K562 (cell line): ENCODE measurements around the gene ASPHD1. TPM values are rescaled to one million over a fixed set of nuclear protein-coding genes. Genes with fewer than 3 reads are reported as not detected.

Experiments
- CCNT2 ChIP-seq: IDR thresholded peaks from 2 replicates; pipeline ENCODE4 v1.6.1; 2011; ENCODE audit warnings: borderline replicate concordance, low read depth, mild to moderate bottlenecking, moderate library complexity, mixed read lengths, low read length; ENCODE audit not compliant: insufficient read length; ENCODE audit errors: extremely low read depth
- E2F3 ChIP-seq: fragments of 250-450 bp; sonication (Bioruptor Pico); IDR thresholded peaks from 2 replicates; pipeline ENCODE4 v1.4.0; 2020; ENCODE audit warnings: mild to moderate bottlenecking
- HCFC1 ChIP-seq: IDR thresholded peaks from 2 replicates; pipeline ENCODE4 v1.6.1; 2012; ENCODE audit warnings: low read depth, low read length, improper control_type of control experiment
- HNRNPK ChIP-seq: fragments of 200-400 bp; formaldehyde crosslinking; IDR thresholded peaks from one replicate; pipeline ENCODE4 v1.6.1; 2018; ENCODE audit warnings: mild to moderate bottlenecking, low read depth, low read length; ENCODE audit not compliant: poor library complexity, severe bottlenecking
- JUND ChIP-seq, 2 experiments: IDR thresholded peaks; 2 replicates in 1 of 2; 3 replicates in 1 of 2; pipeline ENCODE4 v1.6.1; 2011; ENCODE audit warnings: borderline replicate concordance in 2 of 2, low read depth in 2 of 2, low read length in 2 of 2, improper control_type of control experiment in 1 of 2, missing biosample characterization in 1 of 2, missing genetic modification characterization in 1 of 2, missing genetic modification reagents in 1 of 2
- RBM22 ChIP-seq: fragments of 200-400 bp; formaldehyde crosslinking; IDR thresholded peaks from 2 replicates; pipeline ENCODE4 v1.6.1; 2018; ENCODE audit warnings: low read length, low read depth; ENCODE audit not compliant: poor library complexity, severe bottlenecking
- SRF ChIP-seq, 2 experiments: fragments of 250-450, 450-650 bp in 1 of 2; sonication (Bioruptor Pico) in 1 of 2; sonication (generic) in 1 of 2; formaldehyde crosslinking; IDR thresholded peaks; 2 replicates each; pipeline versions ENCODE4 v1.5.0 to v1.5.1; 2020 to 2022; ENCODE audit warnings: mild to moderate bottlenecking in 1 of 2, missing genetic modification reagents in 1 of 2
- TCF3 ChIP-seq: sonication (generic); formaldehyde crosslinking; IDR thresholded peaks from 2 replicates; pipeline ENCODE4 v1.4.0; 2020; ENCODE audit warnings: mild to moderate bottlenecking, missing genetic modification reagents
- ZFP30 ChIP-seq: fragments of 250-450 bp; sonication (Bioruptor Pico); IDR thresholded peaks from 2 replicates; pipeline ENCODE4 v1.8.0; 2022; ENCODE audit warnings: moderate library complexity, mild to moderate bottlenecking, inconsistent platforms, borderline replicate concordance
- ZMIZ1 ChIP-seq, 2 experiments: fragments of 150-350 bp in 1 of 2; IDR thresholded peaks; 2 replicates each; pipeline ENCODE4 v1.6.1; 2012 to 2016; ENCODE audit warnings: low read depth in 2 of 2, low read length in 2 of 2, mild to moderate bottlenecking in 1 of 2, moderate library complexity in 1 of 2
- polyA plus RNA-seq, 8 experiments: library from polyadenylated mRNA; depleted of rRNA in 4 of 8; stranded (reverse) in 5 of 8; unstranded in 3 of 8; fragments of >200 nt; fragmentation: Nextera tagmentation in 2 of 8; fragmentation: Illumina TruSeq in 1 of 8; extraction: Ambion mirVana in 2 of 8; extraction: Trizol in 1 of 8; gene quantifications; 2 replicates each; pipeline versions ENCODE4 v1.2.1 to v1.2.3, GENCODE V29; 2011 to 2014; ENCODE audit warnings: inconsistent platforms in 1 of 8, missing spikeins in 1 of 8
- total RNA-seq, 7 experiments: library from RNA; depleted of rRNA in 6 of 7; stranded (reverse); fragments of >200 nt in 6 of 7; fragmentation: Illumina TruSeq in 2 of 7; extraction: Trizol in 2 of 7; gene quantifications; 2 replicates each; pipeline versions ENCODE4 v1.2.1 to v1.2.3, GENCODE V29; 2011 to 2021; ENCODE audit warnings: low replicate concordance in 1 of 7
- TF ChIP-seq, protein P1 (sequence below): sonication (generic); formaldehyde crosslinking; IDR thresholded peaks from 2 replicates; pipeline ENCODE4 v1.8.1; 2023; ENCODE audit warnings: mild to moderate bottlenecking, missing genetic modification reagents, moderate library complexity
- TF ChIP-seq, protein P2 (sequence below): fragments of 250-450 bp; sonication (Bioruptor Pico); IDR thresholded peaks from 2 replicates; pipeline ENCODE4 v1.4.0; 2020

ASPHD1 gene
- total and polyA plus RNA-seq, 9 of the 15 experiments (the other 6 are each of a cell fraction or from before 2014, with no cell fraction given): 0.03 to 0.70 (median 0.24) TPM; not detected in 5

DNA sequence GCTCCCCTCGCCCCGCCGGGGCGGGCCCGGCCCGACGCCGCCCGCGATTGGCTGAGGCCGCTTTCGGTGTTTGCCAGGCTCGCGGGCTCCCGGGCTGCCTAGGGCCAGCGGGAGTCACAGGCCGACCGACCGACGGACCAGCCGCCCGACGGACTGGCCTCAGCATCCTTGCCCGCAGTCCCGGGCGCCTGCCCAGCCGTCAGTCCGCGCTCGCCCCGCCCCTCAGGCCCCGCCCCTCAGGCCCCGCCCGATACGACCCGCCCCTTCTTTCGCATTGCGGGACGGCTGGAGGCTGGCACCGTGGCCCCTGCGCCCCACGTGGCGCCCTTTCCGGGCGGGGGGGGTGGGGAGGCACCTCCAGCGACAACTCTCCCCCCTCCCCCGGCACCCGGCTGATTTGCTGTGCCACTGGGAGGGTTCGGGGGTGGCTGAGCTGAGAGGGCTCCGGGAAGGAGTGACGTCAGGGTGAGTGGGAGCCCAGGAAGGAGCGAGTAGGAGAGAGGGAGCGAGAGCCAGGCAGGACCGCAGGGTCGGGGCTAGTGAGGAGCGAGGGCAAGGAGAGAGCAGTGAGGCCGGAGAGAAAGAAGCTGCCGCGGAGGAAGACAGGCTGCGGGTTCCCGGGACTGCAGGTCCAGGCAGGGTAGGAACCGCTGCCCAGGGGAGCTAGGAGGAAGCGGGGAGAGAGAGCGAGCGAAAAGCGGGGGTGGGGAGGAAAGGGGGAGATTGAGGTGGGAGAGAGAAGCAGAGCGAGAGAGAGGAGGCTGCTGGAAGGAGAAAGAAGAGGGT, at the start of gene ASPHD1 (continued):
- TF ChIP-seq TCF3 (0 out of 2 replicates have a peak, but pooled peaks have one; percentile 12), HCFC1 (no peak), SRF (CRISPR knock-in tag; IDR thresholded peaks at IDR 0.05) (no peak; a peak in 1 of 4 replicates), CCNT2 (peak; percentile 43), ZMIZ1 (IDR thresholded peaks at IDR 0.05; ENCODE audit: low read depth in 2 of 2, low read length in 2 of 2) (no peak), E2F3 (CRISPR knock-in tag) (no peak), ZFP30 (no peak), JUND (IDR thresholded peaks at IDR 0.05; ENCODE audit: borderline replicate concordance, low read depth, low read length) (0 out of 2 replicates have a peak, but pooled peaks have one; percentile 10), JUND (tag; IDR thresholded peaks at IDR 0.05; ENCODE audit: borderline replicate concordance, low read depth, low read length) (no peak), RBM22 (no peak), HNRNPK (no peak)
- TF ChIP-seq, protein P1, sequence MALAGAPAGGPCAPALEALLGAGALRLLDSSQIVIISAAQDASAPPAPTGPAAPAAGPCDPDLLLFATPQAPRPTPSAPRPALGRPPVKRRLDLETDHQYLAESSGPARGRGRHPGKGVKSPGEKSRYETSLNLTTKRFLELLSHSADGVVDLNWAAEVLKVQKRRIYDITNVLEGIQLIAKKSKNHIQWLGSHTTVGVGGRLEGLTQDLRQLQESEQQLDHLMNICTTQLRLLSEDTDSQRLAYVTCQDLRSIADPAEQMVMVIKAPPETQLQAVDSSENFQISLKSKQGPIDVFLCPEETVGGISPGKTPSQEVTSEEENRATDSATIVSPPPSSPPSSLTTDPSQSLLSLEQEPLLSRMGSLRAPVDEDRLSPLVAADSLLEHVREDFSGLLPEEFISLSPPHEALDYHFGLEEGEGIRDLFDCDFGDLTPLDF (CRISPR knock-in tag): peak; percentile 87; the same call in 1 of the 2 replicates
- TF ChIP-seq, protein P2, sequence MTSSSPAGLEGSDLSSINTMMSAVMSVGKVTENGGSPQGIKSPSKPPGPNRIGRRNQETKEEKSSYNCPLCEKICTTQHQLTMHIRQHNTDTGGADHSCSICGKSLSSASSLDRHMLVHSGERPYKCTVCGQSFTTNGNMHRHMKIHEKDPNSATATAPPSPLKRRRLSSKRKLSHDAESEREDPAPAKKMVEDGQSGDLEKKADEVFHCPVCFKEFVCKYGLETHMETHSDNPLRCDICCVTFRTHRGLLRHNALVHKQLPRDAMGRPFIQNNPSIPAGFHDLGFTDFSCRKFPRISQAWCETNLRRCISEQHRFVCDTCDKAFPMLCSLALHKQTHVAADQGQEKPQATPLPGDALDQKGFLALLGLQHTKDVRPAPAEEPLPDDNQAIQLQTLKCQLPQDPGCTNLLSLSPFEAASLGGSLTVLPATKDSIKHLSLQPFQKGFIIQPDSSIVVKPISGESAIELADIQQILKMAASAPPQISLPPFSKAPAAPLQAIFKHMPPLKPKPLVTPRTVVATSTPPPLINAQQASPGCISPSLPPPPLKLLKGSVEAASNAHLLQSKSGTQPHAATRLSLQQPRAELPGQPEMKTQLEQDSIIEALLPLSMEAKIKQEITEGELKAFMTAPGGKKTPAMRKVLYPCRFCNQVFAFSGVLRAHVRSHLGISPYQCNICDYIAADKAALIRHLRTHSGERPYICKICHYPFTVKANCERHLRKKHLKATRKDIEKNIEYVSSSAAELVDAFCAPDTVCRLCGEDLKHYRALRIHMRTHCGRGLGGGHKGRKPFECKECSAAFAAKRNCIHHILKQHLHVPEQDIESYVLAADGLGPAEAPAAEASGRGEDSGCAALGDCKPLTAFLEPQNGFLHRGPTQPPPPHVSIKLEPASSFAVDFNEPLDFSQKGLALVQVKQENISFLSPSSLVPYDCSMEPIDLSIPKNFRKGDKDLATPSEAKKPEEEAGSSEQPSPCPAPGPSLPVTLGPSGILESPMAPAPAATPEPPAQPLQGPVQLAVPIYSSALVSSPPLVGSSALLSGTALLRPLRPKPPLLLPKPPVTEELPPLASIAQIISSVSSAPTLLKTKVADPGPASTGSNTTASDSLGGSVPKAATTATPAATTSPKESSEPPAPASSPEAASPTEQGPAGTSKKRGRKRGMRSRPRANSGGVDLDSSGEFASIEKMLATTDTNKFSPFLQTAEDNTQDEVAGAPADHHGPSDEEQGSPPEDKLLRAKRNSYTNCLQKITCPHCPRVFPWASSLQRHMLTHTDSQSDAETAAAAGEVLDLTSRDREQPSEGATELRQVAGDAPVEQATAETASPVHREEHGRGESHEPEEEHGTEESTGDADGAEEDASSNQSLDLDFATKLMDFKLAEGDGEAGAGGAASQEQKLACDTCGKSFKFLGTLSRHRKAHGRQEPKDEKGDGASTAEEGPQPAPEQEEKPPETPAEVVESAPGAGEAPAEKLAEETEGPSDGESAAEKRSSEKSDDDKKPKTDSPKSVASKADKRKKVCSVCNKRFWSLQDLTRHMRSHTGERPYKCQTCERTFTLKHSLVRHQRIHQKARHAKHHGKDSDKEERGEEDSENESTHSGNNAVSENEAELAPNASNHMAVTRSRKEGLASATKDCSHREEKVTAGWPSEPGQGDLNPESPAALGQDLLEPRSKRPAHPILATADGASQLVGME (CRISPR knock-in tag): no peak
